Endothelial cell of umbilical vein (primary cell): ENCODE measurements around the gene RAB3IL1. TPM values are rescaled to one million over a fixed set of nuclear protein-coding genes. Genes with fewer than 3 reads are reported as not detected.

Source experiments
- BruUV-seq: library from RNA; stranded (reverse); fragments of 400-500 nt; replicated peaks from 2 replicates; lab custom pipeline; 2021; lab: Mats Ljungman, UMichigan
- CTCF ChIA-PET: fragments of 300-600, 350-600 bp; sonication (Branson Sonifier 250); formaldehyde crosslinking; loops from one replicate; lab custom pipeline; 2021; ENCODE audit warnings: antibody characterized with exemption, inconsistent platforms; lab: Charles Lee
- POLR2A ChIA-PET: fragments of 300-600, 350-600 bp; sonication (Branson Sonifier 250); formaldehyde crosslinking; loops from one replicate; lab custom pipeline; 2021; ENCODE audit warnings: antibody characterized with exemption, inconsistent platforms; lab: Charles Lee
- DNase-seq: peaks from one replicate; pipeline ENCODE4 v3.0.0-alpha.2; 2011; ENCODE audit warnings: low read depth, low spot score
- FAIRE-seq: peaks from 2 replicates; lab custom pipeline; 2011; peaks lifted over from hg19 to GRCh38; lab: Jason Lieb, UNC
- H2AFZ ChIP-seq: 2 replicates; pipeline ENCODE4 v1.6.0; 2012; ENCODE audit warnings: low read depth, low read length, control low read depth, inconsistent platforms
- H3K27ac ChIP-seq: 2 replicates; pipeline ENCODE4 v1.5.1; 2011; ENCODE audit warnings: low read depth, mild to moderate bottlenecking, control low read depth, low read length, moderate library complexity; ENCODE audit not compliant: insufficient read depth
- H3K27me3 ChIP-seq, 2 experiments: 2 replicates each; pipeline versions ENCODE4 v1.6.0 to v1.6.1; 2011; ENCODE audit warnings: low read length in 2 of 2, mixed read lengths in 1 of 2; ENCODE audit not compliant: control insufficient read depth in 2 of 2, insufficient read depth in 2 of 2
- H3K36me3 ChIP-seq, 2 experiments: 2 replicates in 1 of 2; 3 replicates in 1 of 2; pipeline ENCODE4 v1.5.1; 2011; ENCODE audit warnings: low read length in 2 of 2, mild to moderate bottlenecking in 1 of 2, moderate library complexity in 1 of 2; ENCODE audit not compliant: control insufficient read depth in 2 of 2, insufficient read depth in 2 of 2; ENCODE audit errors: extremely low read depth in 1 of 2
- H3K4me1 ChIP-seq: 3 replicates; pipeline ENCODE4 v1.5.1; 2011; ENCODE audit warnings: mild to moderate bottlenecking, low read length; ENCODE audit not compliant: control insufficient read depth, insufficient read depth; ENCODE audit errors: extremely low read depth
- H3K4me2 ChIP-seq: 2 replicates; pipeline ENCODE4 v1.6.1; 2011; ENCODE audit warnings: low read length, control low read depth, mixed read lengths; ENCODE audit not compliant: insufficient read depth
- H3K4me3 ChIP-seq, 3 experiments: fragments of 200-600 bp in 1 of 3; sonication (generic), shearing (Covaris generic) in 1 of 3; replicated peaks in 1 of 3; 2 replicates each; pipeline ENCODE4 v1.5.1; 2011 to 2016; ENCODE audit warnings: control low read depth in 3 of 3, low read length in 3 of 3, mild to moderate bottlenecking in 2 of 3, inconsistent platforms in 1 of 3, low read depth in 1 of 3, moderate library complexity in 1 of 3; ENCODE audit not compliant: insufficient read depth in 1 of 3
- H3K79me2 ChIP-seq: 2 replicates; pipeline ENCODE4 v1.6.0; 2012; ENCODE audit warnings: low read length, inconsistent platforms; ENCODE audit not compliant: control insufficient read depth, insufficient read depth
- H3K9ac ChIP-seq: replicated peaks from 2 replicates; pipeline ENCODE3; 2011; ENCODE audit warnings: low read length, control low read depth; ENCODE audit not compliant: insufficient read depth; ENCODE audit errors: extremely low read depth
- H3K9me1 ChIP-seq: replicated peaks from 3 replicates; pipeline ENCODE4 v1.6.0; 2011; ENCODE audit warnings: mild to moderate bottlenecking, low read length; ENCODE audit not compliant: control insufficient read depth, insufficient read depth; ENCODE audit errors: extremely low read depth
- H3K9me3 ChIP-seq: replicated peaks from 2 replicates; pipeline ENCODE4 v1.5.1; 2012; ENCODE audit warnings: low read length, inconsistent platforms; ENCODE audit not compliant: control insufficient read depth, insufficient read depth
- H4K20me1 ChIP-seq: replicated peaks from 2 replicates; pipeline ENCODE3; 2011; ENCODE audit warnings: mild to moderate bottlenecking, low read length; ENCODE audit not compliant: control insufficient read depth, insufficient read depth; ENCODE audit errors: extremely low read depth
- EZH2 ChIP-seq: IDR thresholded peaks from 2 replicates; pipeline ENCODE4 v1.6.1; 2012; ENCODE audit warnings: borderline replicate concordance, low read depth, mild to moderate bottlenecking, moderate library complexity, low read length, inconsistent platforms; ENCODE audit not compliant: severe bottlenecking
- FOS ChIP-seq: IDR thresholded peaks from 2 replicates; pipeline ENCODE4 v1.6.1; 2011; ENCODE audit warnings: mild to moderate bottlenecking, low read length, moderate library complexity, borderline replicate concordance; ENCODE audit not compliant: insufficient read depth
- GATA2 ChIP-seq: IDR thresholded peaks from 2 replicates; pipeline ENCODE4 v1.7.0; 2011; ENCODE audit warnings: low read depth, mild to moderate bottlenecking, moderate library complexity, mixed read lengths, low read length; ENCODE audit not compliant: insufficient read length, insufficient read depth
- JUN ChIP-seq: IDR thresholded peaks from 2 replicates; pipeline ENCODE4 v1.6.1; 2011; ENCODE audit warnings: borderline replicate concordance, low read depth; ENCODE audit not compliant: insufficient read length, insufficient read depth
- MAX ChIP-seq: IDR thresholded peaks from 2 replicates; pipeline ENCODE4 v1.6.1; 2011; ENCODE audit not compliant: insufficient read depth, insufficient read length
- MYC ChIP-seq: IDR thresholded peaks from one replicate; pipeline ENCODE4 v1.6.1; 2011; ENCODE audit warnings: mild to moderate bottlenecking, low read depth, low read length
- POLR2A ChIP-seq: IDR thresholded peaks from 2 replicates; pipeline ENCODE4 v1.6.1; 2012; ENCODE audit warnings: low read depth, mild to moderate bottlenecking, control low read depth, low read length
- POLR2AphosphoS5 ChIP-seq: IDR thresholded peaks from 2 replicates; pipeline ENCODE4 v1.6.1; 2012; ENCODE audit warnings: low read depth, mild to moderate bottlenecking, control low read depth, low read length, moderate library complexity; ENCODE audit not compliant: insufficient read depth
- dilution Hi-C: fragments of 300-500 bp; cut with MboI; formaldehyde crosslinking; loops from one replicate; pipeline ENCODE4 v1.15.0; 2019; ENCODE audit warnings: low sequenced_read_pairs; ENCODE audit not compliant: extremely low pct_ligation_motif_present
- intact Hi-C: fragments of 100-400 bp; cut with micrococcal nuclease; formaldehyde crosslinking; loops from one replicate; pipeline ENCODE4 v1.10.0; 2022
- polyA plus RNA-seq, 4 experiments: library from polyadenylated mRNA; depleted of rRNA in 3 of 4; stranded (reverse) in 3 of 4; unstranded in 1 of 4; fragments of >200 nt; gene quantifications; 2 replicates each; pipeline versions ENCODE4 v1.2.1 to v1.2.3, GENCODE V29; 2011 to 2012; ENCODE audit warnings: missing spikeins in 1 of 4
- total RNA-seq: library from RNA; stranded (reverse); gene quantifications from 2 replicates; pipeline ENCODE4 v1.2.3, GENCODE V29; 2021
- TF ChIP-seq, protein P1 (sequence below), 2 donors: IDR thresholded peaks; 1 replicate in 1 of 2; 2 replicates in 1 of 2; pipeline ENCODE4 v1.5.1; 2011; ENCODE audit warnings: low read length in 2 of 2, mild to moderate bottlenecking in 2 of 2, moderate library complexity in 2 of 2, control low read depth in 1 of 2, inconsistent platforms in 1 of 2, low read depth in 1 of 2; ENCODE audit not compliant: insufficient read depth in 1 of 2; ENCODE audit errors: extremely low read depth in 1 of 2

RAB3IL1 gene
- total and polyA plus RNA-seq, 2 donors (not counting 3 experiments of a cell fraction or from before 2014, with no cell fraction given): 1.8 to 3.6 TPM

DNA sequence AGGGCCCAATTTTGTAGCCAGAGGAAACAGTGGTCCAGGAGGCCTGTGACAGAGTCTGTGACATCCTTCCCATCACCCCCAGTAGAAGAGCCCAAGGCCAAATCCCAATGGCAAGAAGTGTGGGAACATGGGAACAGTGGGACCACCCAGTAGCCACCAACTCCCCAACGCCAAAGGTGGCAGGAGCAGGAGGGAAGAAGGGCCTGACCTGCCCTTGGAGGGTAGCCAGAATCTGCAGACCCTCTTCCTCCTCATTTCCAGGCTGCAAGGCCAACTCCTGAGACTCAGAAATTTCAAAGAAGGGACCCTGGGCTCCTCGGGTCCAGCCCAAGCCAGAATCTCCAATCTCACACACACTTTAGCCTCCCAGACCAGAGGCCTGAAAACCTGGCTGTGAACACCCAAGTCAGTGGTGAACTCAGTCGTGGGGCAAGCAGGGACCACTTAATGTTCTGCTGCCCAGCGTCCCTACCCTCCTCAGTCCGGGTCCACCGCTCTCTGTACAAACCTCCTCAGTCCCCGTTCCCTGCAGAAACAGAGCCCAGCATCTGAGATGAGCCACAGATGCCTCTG is 6.2 kb downstream of the RAB3IL1 start:
- no TSS peak for BruUV-seq
- CTCF ChIA-PET: no interaction called here

DNA sequence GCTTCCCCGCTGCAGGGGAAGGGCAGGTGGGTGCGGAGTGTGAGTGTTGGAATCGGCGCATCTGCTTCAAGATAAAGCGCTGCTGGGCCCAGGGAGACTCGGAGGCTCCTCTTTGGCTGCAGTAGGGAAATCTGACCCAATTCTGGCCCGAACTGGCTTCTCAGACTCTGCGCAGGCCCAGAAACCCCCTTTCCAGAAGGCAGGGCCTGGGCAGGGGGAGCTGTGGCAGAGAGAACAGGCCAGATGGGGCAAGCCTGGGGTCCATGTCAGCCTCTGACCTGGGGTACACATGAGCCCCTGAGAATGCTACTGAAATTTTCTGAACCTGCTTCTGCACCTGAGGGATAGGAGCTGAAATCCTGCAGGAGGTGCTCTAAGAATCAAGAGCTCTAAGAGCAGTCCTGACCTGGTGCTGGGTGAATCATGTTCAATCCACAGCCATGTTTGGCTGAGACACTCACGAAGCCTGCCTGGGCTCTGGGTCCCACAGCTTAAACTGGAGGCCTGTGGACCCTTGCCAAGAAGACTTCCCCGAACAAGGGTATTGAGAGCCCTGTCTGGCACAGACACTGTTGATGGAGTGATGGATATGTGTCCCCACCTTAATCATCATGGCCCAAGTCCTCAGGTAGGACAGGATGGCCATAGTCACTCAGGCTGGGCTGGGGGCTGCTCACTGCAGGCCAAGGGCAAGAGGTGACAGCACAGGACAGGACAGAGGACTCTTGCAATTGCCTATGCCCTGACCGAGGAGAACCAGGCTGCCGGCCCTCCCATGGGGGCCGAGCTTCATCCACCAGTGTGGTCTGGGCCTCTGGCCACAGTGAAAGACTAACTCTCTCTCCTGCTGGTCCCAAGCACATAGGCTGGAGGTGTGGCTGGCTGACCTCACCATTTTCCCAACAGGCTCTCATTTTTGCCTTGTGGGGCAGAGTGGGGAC is 6.9 kb downstream of the RAB3IL1 start:
- DNase-seq (no peak), FAIRE-seq (no peak)
- dilution Hi-C loops (no loop called here), intact Hi-C loops (no loop called here)
- no TSS peak for BruUV-seq
- Histone ChIP-seq H3K27ac (no peak overlapping the region), H3K9ac (no peak overlapping the region), H2AFZ (no peak overlapping the region), H3K4me2 (no peak overlapping the region), H4K20me1 (no peaks in the 10 kb centered on the region), H3K27me3 (no peaks in the 10 kb centered on the region), H3K9me3 (no peaks in the 10 kb centered on the region), H3K4me1 (no peaks in the 10 kb centered on the region), H3K4me3 (no peak overlapping the region), H3K9me1 (no peaks in the 10 kb centered on the region), H3K36me3 (no peaks in the 10 kb centered on the region), H3K79me2 (no peaks in the 10 kb centered on the region)
- POLR2A ChIA-PET: no interaction called here
- TF ChIP-seq JUN (no peak), GATA2 (no peak), EZH2 (no peak), FOS (no peak), MYC (no peak), POLR2AphosphoS5 (no peak), MAX (no peak), POLR2A (no peak)
- TF ChIP-seq, protein P1, sequence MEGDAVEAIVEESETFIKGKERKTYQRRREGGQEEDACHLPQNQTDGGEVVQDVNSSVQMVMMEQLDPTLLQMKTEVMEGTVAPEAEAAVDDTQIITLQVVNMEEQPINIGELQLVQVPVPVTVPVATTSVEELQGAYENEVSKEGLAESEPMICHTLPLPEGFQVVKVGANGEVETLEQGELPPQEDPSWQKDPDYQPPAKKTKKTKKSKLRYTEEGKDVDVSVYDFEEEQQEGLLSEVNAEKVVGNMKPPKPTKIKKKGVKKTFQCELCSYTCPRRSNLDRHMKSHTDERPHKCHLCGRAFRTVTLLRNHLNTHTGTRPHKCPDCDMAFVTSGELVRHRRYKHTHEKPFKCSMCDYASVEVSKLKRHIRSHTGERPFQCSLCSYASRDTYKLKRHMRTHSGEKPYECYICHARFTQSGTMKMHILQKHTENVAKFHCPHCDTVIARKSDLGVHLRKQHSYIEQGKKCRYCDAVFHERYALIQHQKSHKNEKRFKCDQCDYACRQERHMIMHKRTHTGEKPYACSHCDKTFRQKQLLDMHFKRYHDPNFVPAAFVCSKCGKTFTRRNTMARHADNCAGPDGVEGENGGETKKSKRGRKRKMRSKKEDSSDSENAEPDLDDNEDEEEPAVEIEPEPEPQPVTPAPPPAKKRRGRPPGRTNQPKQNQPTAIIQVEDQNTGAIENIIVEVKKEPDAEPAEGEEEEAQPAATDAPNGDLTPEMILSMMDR (IDR thresholded peaks at IDR 0.05; ENCODE audit: extremely low read depth in 1 of 2, insufficient read depth in 1 of 2, low read depth in 1 of 2, low read length in 2 of 2): no peak
- CTCF ChIA-PET: interaction anchor here (0.7 to 16.0 kb wide), 7 partner anchors 12 to 198 kb away, joined by 3 to 416 read pairs (median 3); no protein-coding TSS in a partner anchor

More for the DNA sequence above, 6.2 kb downstream of the RAB3IL1 start:
- H3K4me3 ChIP-seq: no peak overlapping the region
- H4K20me1 ChIP-seq: no peaks in the 10 kb centered on the region
- H3K79me2 ChIP-seq: no peaks in the 10 kb centered on the region
- H3K9ac ChIP-seq: no peak overlapping the region
- H3K9me1 ChIP-seq: no peaks in the 10 kb centered on the region
- TF ChIP-seq EZH2 (no peak), POLR2AphosphoS5 (no peak), GATA2 (no peak), MYC (no peak)
- no peak for DNase-seq
- H3K27ac ChIP-seq: no peak overlapping the region
- no peaks in the 10 kb centered on the region for H3K36me3 ChIP-seq
- H3K4me2 ChIP-seq: no peak overlapping the region
- dilution Hi-C loops (no loop called here), intact Hi-C loops (no loop called here)
- H3K4me1 ChIP-seq: no peaks in the 10 kb centered on the region
- no peaks in the 10 kb centered on the region for H3K27me3 ChIP-seq
- H2AFZ ChIP-seq: no peak overlapping the region
- POLR2A ChIA-PET: no interaction called here
- FAIRE-seq: no peak
- H3K9me3 ChIP-seq: no peaks in the 10 kb centered on the region
